G401.6 (cell line): ENCODE measurements around the gene CDO1.

Experiments
- FAIRE-seq: peaks from 2 replicates; lab custom pipeline; 2012; peaks lifted over from hg19 to GRCh38; lab: Jason Lieb, UNC

Gene CDO1

DNA sequence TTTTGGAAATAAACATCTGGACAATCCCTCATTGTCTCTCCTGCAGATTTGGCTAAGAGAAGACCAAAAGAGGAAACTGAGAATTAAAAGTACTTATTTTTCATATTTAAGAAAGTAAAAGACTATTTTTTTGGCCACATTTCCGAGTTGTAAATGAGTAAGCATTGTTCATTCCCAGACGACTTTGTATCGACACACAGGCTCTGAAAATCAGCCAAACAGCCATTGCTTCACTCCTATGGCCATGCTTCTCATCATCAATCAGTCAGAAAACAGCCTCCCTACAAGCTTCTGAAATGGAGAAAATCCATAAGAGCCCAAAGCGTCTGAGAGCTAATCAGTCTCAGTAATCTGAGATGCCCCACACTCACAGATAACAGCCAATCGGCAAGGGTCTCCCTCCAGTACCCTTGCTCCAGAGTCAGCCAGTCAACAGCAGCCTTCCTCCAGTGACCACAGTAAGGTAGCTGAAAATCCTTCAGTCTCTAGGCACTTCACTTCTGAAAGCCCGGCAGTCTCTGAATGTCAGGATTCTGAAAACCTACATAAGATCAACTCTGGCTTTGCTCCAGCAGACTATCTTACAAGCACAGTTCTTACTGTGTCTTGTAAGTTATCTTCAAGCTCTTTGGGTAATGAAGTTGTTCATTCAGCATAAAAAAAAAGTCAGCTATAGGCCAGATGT is 30.9 kb downstream of the CDO1 start:
- FAIRE-seq: no peak

DNA sequence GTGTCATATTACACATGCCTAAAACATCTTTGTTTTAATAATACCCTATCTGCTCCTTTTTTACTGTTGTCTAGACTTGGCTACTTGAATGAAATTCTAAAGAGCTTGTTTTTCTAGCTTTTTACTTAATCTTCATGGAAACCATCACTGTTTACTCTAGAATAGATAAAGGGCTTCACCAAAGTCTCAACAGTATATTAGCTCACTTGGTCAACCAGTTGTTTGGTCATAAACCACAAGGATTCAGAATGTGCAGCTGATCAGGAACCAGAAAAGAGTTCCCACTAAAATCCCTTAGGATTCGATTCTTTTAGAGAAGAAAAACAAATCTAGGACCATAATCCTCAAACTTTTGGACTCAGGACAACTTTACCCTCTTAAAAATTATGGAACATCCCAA is 38.0 kb downstream of the CDO1 start:
- FAIRE-seq: no peak

DNA sequence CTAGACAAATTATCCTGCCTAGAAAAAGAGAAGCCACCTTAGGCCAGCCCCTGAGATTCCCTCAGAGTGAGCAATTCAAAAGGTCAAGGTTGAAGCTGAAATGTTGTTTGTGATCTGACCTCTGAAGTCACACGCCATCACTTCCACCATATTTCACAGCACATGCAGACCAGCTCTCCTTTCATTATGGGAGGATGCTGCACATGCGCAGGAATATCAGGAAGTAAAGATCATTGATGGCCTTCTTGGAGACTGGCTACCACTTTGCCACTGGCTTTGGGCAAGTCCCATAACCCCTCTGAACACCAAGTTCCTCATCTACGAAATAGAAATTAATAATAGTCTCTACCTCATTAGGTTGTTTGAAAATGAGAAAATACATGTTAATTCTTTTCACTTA is 39.5 kb downstream of the CDO1 start:
- FAIRE-seq: no peak

DNA sequence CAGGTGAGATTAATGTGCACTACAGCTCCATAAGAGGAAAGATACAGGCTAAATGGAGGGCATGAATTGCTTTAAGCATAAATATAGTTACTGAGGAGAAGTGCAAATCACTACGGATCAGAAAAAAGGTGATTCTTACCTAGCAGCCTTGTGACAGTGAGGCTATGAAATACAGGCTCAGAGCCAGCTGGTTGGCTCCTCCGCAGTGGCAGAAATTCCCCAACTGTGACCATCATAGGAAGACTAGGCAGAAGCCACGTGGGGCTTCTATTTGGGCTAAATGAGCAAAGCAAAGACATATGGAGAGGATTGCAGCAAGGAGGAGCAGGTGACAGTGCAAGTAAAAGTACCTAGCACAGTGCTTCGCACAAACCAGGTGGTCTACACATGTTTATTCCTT is 40.5 kb downstream of the CDO1 start:
- FAIRE-seq: no peak

DNA sequence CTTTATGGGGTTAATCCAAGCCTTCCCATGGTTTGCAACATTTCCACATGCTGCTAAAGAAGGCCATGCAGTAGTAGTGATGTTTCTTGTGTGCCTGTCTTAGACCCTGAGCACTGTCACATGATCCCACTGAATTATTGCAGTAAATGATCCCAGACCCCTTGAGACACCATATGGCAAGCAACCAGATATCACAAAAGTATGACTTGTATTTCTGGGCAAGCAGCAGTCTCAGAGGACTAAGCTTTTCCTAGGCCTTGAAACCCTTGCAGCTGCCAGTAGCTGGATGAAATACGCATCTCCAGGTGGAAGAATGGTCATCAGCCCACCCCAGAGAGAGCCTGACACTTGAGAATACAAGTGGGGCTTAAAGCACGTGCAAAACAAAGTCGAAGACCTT is 41.8 kb downstream of the CDO1 start:
- FAIRE-seq: no peak

DNA sequence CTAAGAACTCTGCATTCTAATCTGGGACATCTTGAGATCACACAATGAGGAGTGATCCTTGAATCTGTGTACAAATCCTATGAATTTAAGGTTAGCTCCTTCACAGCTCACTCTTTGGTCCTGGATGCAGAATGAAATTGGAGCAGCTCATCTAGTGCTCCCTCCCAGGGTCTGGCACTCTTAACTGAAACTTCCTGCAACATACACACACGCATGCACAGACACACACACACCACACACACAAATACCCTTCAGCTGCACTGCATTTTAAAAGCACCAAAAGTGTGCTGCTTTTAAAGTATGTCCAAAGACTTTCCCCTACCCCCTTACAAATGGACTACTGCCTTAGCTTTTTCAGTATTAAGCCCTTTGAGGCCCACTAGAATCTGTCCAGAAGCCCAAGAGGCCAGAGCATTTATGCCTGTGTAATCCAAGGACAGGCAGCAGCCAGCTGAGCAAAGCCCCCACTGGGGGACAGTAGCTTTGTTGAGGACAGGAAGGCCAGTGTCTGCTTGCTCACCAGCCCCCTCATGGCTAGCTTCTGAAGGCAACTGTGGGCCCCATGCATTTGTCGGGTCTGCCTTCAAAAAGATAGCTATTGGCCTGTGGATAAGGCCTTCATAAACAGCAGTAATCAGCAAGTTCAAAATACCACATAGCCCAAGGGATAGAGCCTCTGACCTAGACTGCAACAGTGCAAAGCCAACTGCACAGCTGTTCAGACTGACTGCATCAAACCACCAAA is 43.6 kb downstream of the CDO1 start:
- no peak for FAIRE-seq

DNA sequence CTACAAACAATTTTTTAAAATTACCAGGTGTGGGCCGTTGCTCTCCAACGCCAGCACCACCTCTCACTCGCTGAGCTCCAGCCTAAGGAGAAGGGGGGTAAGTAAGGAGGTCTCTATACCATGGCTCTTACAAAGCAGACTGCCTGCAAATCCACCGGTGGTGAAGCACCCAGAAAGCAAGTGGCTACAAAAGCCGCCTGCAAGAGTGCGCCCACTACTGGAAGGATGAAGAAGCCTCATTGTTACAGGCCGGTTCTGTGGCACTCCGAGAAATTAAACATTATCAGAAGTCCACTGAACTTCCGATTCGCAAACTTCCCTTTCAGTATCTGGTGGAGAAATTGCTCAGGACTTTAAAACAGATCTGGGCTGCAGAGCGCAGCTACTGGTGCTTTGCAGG is 46.0 kb downstream of the CDO1 start:
- FAIRE-seq: no peak

DNA sequence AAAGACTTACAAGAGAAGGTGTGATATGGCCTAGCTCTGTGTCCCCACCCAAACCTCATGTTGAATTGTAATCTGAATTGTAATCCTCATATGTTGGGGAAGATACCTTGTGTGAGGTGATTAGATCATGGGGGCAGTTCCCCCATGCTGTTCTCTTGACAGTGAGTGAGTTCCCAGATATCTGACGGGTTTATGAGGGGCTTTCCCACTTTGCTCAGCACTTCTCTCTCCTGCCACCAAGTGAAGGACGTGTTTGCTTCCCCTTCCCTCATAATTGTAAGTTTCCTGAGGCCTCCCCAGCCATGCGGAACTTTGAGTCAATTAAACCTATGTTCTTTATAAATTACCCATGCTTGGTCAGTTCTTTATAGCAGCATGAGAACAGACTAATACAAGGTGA is 49.0 kb downstream of the CDO1 start:
- FAIRE-seq: no peak

DNA sequence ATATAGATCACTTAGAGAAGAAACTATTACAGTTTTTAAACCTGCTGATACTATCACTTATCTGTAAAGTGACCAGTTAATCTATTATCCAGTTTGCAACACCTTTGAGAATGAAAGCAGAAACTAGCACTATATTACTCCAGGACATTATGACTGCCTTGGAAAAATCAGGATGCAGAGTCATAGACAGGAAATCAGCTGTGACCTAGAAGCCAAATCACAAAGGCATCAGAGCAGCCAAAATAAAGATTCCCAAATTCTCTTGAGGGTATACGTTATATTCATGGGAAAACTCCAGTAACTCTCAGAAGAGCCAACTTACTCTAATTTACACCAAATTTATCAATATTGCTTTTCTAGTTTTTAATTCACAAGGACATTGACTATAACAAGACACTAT is 49.9 kb downstream of the CDO1 start:
- FAIRE-seq: no peak

DNA sequence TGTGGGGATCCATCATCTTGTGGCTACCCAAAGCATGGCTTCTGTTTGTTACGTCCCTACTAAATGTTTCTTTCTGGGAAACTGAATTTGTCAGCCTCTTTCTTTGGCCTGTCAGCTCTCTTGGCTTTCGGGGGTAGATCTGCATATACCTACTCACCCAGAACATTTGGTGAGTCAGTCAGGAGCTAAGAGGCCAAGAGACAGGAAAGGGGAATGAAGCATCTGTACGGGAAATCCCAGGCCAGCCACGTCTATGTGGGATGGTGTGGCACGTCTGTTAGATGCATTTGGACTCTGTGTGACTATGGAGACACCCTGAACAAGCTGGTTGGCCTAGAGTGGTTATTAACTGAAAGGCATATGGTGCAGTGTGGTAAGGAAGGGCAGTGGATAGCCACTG is 58.1 kb downstream of the CDO1 start:
- FAIRE-seq: no peak

DNA sequence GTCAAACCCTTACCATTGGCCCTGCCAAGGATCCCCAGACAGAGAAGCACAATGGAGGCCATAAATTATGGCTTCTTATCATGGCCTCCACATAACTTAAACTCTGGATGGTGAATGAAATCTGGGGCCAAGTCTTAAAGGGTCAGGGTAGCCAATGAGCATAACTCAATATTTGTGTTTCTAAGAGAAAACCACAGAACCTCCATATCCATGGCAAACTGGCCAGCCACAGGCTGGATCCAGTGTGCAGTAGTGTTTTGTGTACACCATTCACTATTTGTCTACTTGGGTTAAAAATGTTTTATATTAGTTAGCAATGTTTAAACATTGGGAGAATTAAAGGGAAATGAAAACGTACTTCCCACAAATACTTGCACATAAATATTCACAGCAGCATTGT is 60.8 kb downstream of the CDO1 start:
- no peak for FAIRE-seq
